Activated T-cell treated with anti-CD3 and anti-CD28 coated beads, Interleukin-2, amount 50 U/mL, for 48 hours (primary cell): Measurements from ENCODE around the gene KRTAP1-3.
"Not testable (repeated sequence)": the region's sequence is repeated elsewhere in the genome, so short reads cannot be mapped to it uniquely, and the experiment has no call there.

Experiments
- DNase-seq, 2 experiments: peaks; one replicate each; pipeline ENCODE4 v3.0.0-alpha.2; 2020

Gene KRTAP1-3

GRCh38 chr17:41054025-41054424, 19.4 kb upstream of the KRTAP1-3 start:
- no peak for DNase-seq

- no peak for DNase-seq
These were observed 17.9 kb upstream of the KRTAP1-3 start for GRCh38 chr17:41052566-41052965.

- DNase-seq = no peak
These were observed 14.4 kb upstream of the KRTAP1-3 start for GRCh38 chr17:41049110-41049509.

GRCh38 chr17:41048441-41048840, 13.8 kb upstream of the KRTAP1-3 start:
- DNase-seq = no peak

GRCh38 chr17:41046735-41047465, 12.2 kb upstream of the KRTAP1-3 start, which contains the start of gene KRTAP2-1:
KRTAP2-1 (minus strand) TSS chr17:41047316; CDS start chr17:41047267, 49 bp downstream.
- DNase-seq = not testable (repeated sequence)

GRCh38 chr17:41042953-41043352, 8.3 kb upstream of the KRTAP1-3 start:
- no peak for DNase-seq

GRCh38 chr17:41040783-41041571, 6.3 kb upstream of the KRTAP1-3 start, which contains the start of gene KRTAP1-1:
KRTAP1-1 (minus strand) TSS chr17:41041450; CDS start chr17:41041397, 53 bp downstream.
- DNase-seq = not testable (repeated sequence)

GRCh38 chr17:41037853-41038350, 3.2 kb upstream of the KRTAP1-3 start:
- DNase-seq = no peak

GRCh38 chr17:41029633-41030245, 4.9 kb downstream of the KRTAP1-3 start, which contains the start of gene KRTAP1-4:
KRTAP1-4 (minus strand) TSS chr17:41030195; CDS start chr17:41030078, 117 bp downstream.
- no peak for DNase-seq

GRCh38 chr17:41026715-41027471, 7.8 kb downstream of the KRTAP1-3 start, which contains the start of gene KRTAP1-5:
KRTAP1-5 (minus strand) TSS chr17:41027208; CDS start chr17:41027155, 53 bp downstream.
- DNase-seq = no peak

GRCh38 chr17:41024697-41025096, 10.0 kb downstream of the KRTAP1-3 start:
- no peak for DNase-seq

GRCh38 chr17:41020336-41020735, 14.3 kb downstream of the KRTAP1-3 start:
- DNase-seq = no peak

GRCh38 chr17:41019415-41019814, 15.3 kb downstream of the KRTAP1-3 start:
- no peak for DNase-seq

GRCh38 chr17:41018541-41018940, 16.1 kb downstream of the KRTAP1-3 start:
- DNase-seq = no peak

- DNase-seq = no peak
These were observed 18.0 kb downstream of the KRTAP1-3 start for GRCh38 chr17:41016578-41017215.

GRCh38 chr17:41015454-41015853, 19.2 kb downstream of the KRTAP1-3 start:
- no peak for DNase-seq

GRCh38 chr17:41013606-41014005, 21.1 kb downstream of the KRTAP1-3 start:
- no peak for DNase-seq

GRCh38 chr17:41013181-41013580, 21.5 kb downstream of the KRTAP1-3 start:
- DNase-seq = no peak

- DNase-seq = no peak
These were observed 22.2 kb downstream of the KRTAP1-3 start for GRCh38 chr17:41012326-41013120.

- no peak for DNase-seq
These were observed 24.2 kb downstream of the KRTAP1-3 start for GRCh38 chr17:41010441-41010840.

- DNase-seq = no peak
These were observed 24.7 kb downstream of the KRTAP1-3 start for GRCh38 chr17:41009936-41010335.
